BJ (cell line): Measurements from ENCODE around the gene EPS8L3. TPM values are rescaled to one million over a fixed set of nuclear protein-coding genes. Genes with fewer than 3 reads are reported as not detected.
A peak's percentile ranks its signal among the peaks of the same experiment; 100 is the strongest.

ENCODE experiments used
- CTCF ChIA-PET: fragments of 350-600 bp; formaldehyde crosslinking; extraction: SDS; loops from one replicate; lab custom pipeline; 2021; ENCODE audit warnings: antibody characterized with exemption, inconsistent platforms; lab: Yijun Ruan, JAX
- POLR2A ChIA-PET: fragments of 300-600 bp; sonication (Branson Sonifier 250); formaldehyde crosslinking; extraction: SDS; loops from one replicate; lab custom pipeline; 2021; ENCODE audit warnings: antibody characterized with exemption; lab: Charles Lee
- DNase-seq: peaks from one replicate; pipeline ENCODE4 v3.0.0-alpha.2; 2011; ENCODE audit warnings: low read depth
- H3K27me3 ChIP-seq: 2 replicates; pipeline ENCODE4 v1.6.0; 2011; ENCODE audit warnings: low read length; ENCODE audit not compliant: control insufficient read depth, insufficient read depth
- H3K36me3 ChIP-seq: 2 replicates; pipeline ENCODE4 v1.5.1; 2011; ENCODE audit warnings: low read length; ENCODE audit not compliant: control insufficient read depth, insufficient read depth
- H3K4me3 ChIP-seq: 2 replicates; pipeline ENCODE4 v1.5.1; 2011; ENCODE audit warnings: low read depth, mild to moderate bottlenecking, control low read depth, low read length
- CTCF ChIP-seq: IDR thresholded peaks from 2 replicates; pipeline ENCODE4 v1.5.1; 2011; ENCODE audit warnings: low read depth, mild to moderate bottlenecking, control low read depth, inconsistent platforms, low read length, moderate library complexity; ENCODE audit not compliant: insufficient read depth
- polyA plus RNA-seq: library from polyadenylated mRNA; depleted of rRNA; stranded (reverse); fragments of >200 nt; gene quantifications from 2 replicates; pipeline ENCODE4 v1.2.3, GENCODE V29; 2011

The EPS8L3 gene
- polyA plus RNA-seq, 1 experiment = not detected

- ChIA-PET POLR2A (no interaction called here), CTCF (interaction anchor here (1.1 to 1.6 kb wide), 2 partner anchors 79 to 186 kb away, joined by 3 to 4 read pairs; no protein-coding TSS in a partner anchor)
These were observed 44.3 kb downstream of the EPS8L3 start for GRCh38 chr1:109719337-109719837.

GRCh38 chr1:109718495-109718894 lies 45.2 kb downstream of the EPS8L3 start:
- ChIA-PET POLR2A (no interaction called here), CTCF (interaction anchor here (0.9 to 1.8 kb wide), 5 partner anchors 15 to 266 kb away, joined by 3 to 7 read pairs (median 4); partner anchors contain the start of gene AHCYL1)
- no peak for TF ChIP-seq CTCF
- H3K27me3 ChIP-seq = no peaks in the 10 kb centered on the region
- H3K36me3 ChIP-seq = no peaks in the 10 kb centered on the region
- no peak for DNase-seq
- no peak overlapping the region for H3K4me3 ChIP-seq

More at GRCh38 chr1:109719337-109719837, 44.3 kb downstream of the EPS8L3 start:
- H3K27me3 ChIP-seq = no peaks in the 10 kb centered on the region
- TF ChIP-seq CTCF = no peak
- H3K36me3 ChIP-seq = no peaks in the 10 kb centered on the region
- DNase-seq = peak; percentile 19
- no peak overlapping the region for H3K4me3 ChIP-seq

GRCh38 chr1:109717729-109718128 lies 46.0 kb downstream of the EPS8L3 start:
- POLR2A ChIA-PET = no interaction called here
- Histone ChIP-seq H3K36me3 (no peaks in the 10 kb centered on the region), H3K27me3 (no peaks in the 10 kb centered on the region; the same call in 1 of the 2 replicates), H3K4me3 (no peak overlapping the region)
- DNase-seq = no peak
- TF ChIP-seq CTCF = no peak
- CTCF ChIA-PET = interaction anchor here (0.9 to 1.8 kb wide), 5 partner anchors 9 to 267 kb away, joined by 3 to 7 read pairs (median 5); partner anchors contain the start of gene AHCYL1

- Histone ChIP-seq H3K27me3 (no peaks in the 10 kb centered on the region; the same call in 1 of the 2 replicates), H3K4me3 (no peak overlapping the region), H3K36me3 (no peaks in the 10 kb centered on the region)
- DNase-seq = no peak
- ChIA-PET POLR2A (no interaction called here), CTCF (interaction anchor here (0.8 to 1.7 kb wide), 3 partner anchors 8 to 48 kb away, joined by 3 to 5 read pairs (median 3); partner anchors contain the start of gene EPS8L3)
- no peak for TF ChIP-seq CTCF
These were observed 47.1 kb downstream of the EPS8L3 start for GRCh38 chr1:109716570-109717090.

GRCh38 chr1:109716121-109716520 lies 47.6 kb downstream of the EPS8L3 start:
- CTCF ChIA-PET = interaction anchor here (0.8 to 1.0 kb wide), 2 partner anchors 12 to 48 kb away, joined by 3 read pairs; partner anchors contain the start of gene EPS8L3

More at GRCh38 chr1:109716121-109716520, 47.6 kb downstream of the EPS8L3 start:
- POLR2A ChIA-PET = no interaction called here
- Histone ChIP-seq H3K4me3 (no peak overlapping the region), H3K36me3 (no peaks in the 10 kb centered on the region), H3K27me3 (no peaks in the 10 kb centered on the region; the same call in 1 of the 2 replicates)
- no peak for TF ChIP-seq CTCF
- DNase-seq = no peak
